ENCODE results near the gene PATZ1. TPM values are rescaled to one million over a fixed set of nuclear protein-coding genes. Genes with fewer than 3 reads are reported as not detected.

Gene PATZ1
- total and polyA plus RNA-seq, 9 of the 15 experiments (the other 6 are each of a cell fraction or from before 2014, with no cell fraction given) = 0.63 to 7.8 (median 4.2) TPM

GRCh38 chr22:31347251-31348008 is 1.3 kb upstream of the PATZ1 start:
- POLR2A ChIA-PET = interaction anchor here (0.9 kb wide), 1 partner anchor 8 kb away, joined by 3 read pairs; no protein-coding TSS in a partner anchor
- in situ Hi-C loops (cut with MboI) = no loop called here
- TF ChIP-seq POLR2G (IDR thresholded peaks at IDR 0.05; ENCODE audit: low read depth, low read length) (peak; percentile 45; the same call in 1 of the 2 replicates), HMGN3 (IDR thresholded peaks at IDR 0.05; ENCODE audit: borderline replicate concordance, extremely low read depth, insufficient read length, low read depth, low read length) (no peak), SRSF9 (IDR thresholded peaks at IDR 0.05; ENCODE audit: borderline replicate concordance, low read depth, low read length) (no peak), NFIX (CRISPR knock-in tag; IDR thresholded peaks at IDR 0.05; ENCODE audit: low read depth) (no peak), PRMT5 (CRISPR knock-in tag; IDR thresholded peaks at IDR 0.05) (no peak), RBFOX2 (IDR thresholded peaks at IDR 0.05; ENCODE audit: low read depth, low read length) (peak; percentile 39; the same call in 1 of the 2 replicates), ZBTB33 (CRISPR knock-in tag; IDR thresholded peaks at IDR 0.05) (peak; percentile 95)

More at GRCh38 chr22:31347251-31348008, 1.3 kb upstream of the PATZ1 start:
- H3K4me2 ChIP-seq (ENCODE audit: insufficient read depth, low read length) = peak overlapping the region; percentile 58; the same call in 1 of the 2 replicates
- DNase-seq (ENCODE audit: extremely low read depth in 1 of 4, low spot score in 3 of 4) = no peak
- H2AFZ ChIP-seq (ENCODE audit: low read depth, low read length) = no peak overlapping the region
- no peaks in the 10 kb centered on the region for H3K9me1 ChIP-seq (ENCODE audit: control insufficient read depth, insufficient read depth, low read length)
- H3K9ac ChIP-seq (ENCODE audit: insufficient read depth in 1 of 2, low read depth in 2 of 2, low read length in 2 of 2) = peak overlapping the region in 1 of 2 experiments; percentile 89; a peak in 2 of 4 replicates
- CTCF ChIA-PET (ENCODE audit: low intra/inter-chr PET ratio) = no interaction called here
- H3K4me3 ChIP-seq = no peak overlapping the region; the same call in 1 of the 2 replicates
- H3K27me3 ChIP-seq (ENCODE audit: control insufficient read depth in 2 of 2, insufficient read depth in 2 of 2, low read length in 2 of 2) = no peaks in the 10 kb centered on the region
- peaks cover 3% of the 10 kb centered on the region; the same call in 2 of the 3 replicates for H3K79me2 ChIP-seq (ENCODE audit: control insufficient read depth, insufficient read depth, low read length)
- 94% methylated on average over 22 of the region's 50 CpGs for WGBS (ENCODE audit: insufficient coverage, low coverage, missing lambda C conversion rate)
- H3K4me1 ChIP-seq (replicated peaks in 1 of 2; ENCODE audit: control insufficient read depth in 2 of 2, insufficient read depth in 2 of 2, low read length in 2 of 2) = peaks cover 2 to 42% of the 10 kb centered on the region in 2 experiments; a peak in 4 of 5 replicates
- no peak overlapping the region for H3K27ac ChIP-seq (ENCODE audit: extremely low read depth, low read depth, low read length)
- FAIRE-seq = no peak
- H3K36me3 ChIP-seq (ENCODE audit: control insufficient read depth, insufficient read depth, low read length) = peaks cover 14% of the 10 kb centered on the region; the same call in 2 of the 3 replicates
- ATAC-seq = no peak
- H3K9me3 ChIP-seq (replicated peaks; ENCODE audit: control insufficient read depth, insufficient read depth, low read depth, low read length) = no peaks in the 10 kb centered on the region
- BruUV-seq (replicated peaks) = TSS peak; percentile 66
- intact Hi-C loops (cut with micrococcal nuclease) = loop anchor here (5.0 kb wide), 1 partner anchor 50 kb away; the partner anchor contains the start of gene DRG1
- 0 out of 2 replicates have a peak, but pooled peaks cover 2% of the 10 kb centered on the region for H4K20me1 ChIP-seq (replicated peaks; ENCODE audit: control insufficient read depth, insufficient read depth, low read length)

Data from K562 (cell line).